ENCODE results near the gene ITFG1. TPM values are rescaled to one million over a fixed set of nuclear protein-coding genes. Genes with fewer than 3 reads are reported as not detected.

The ITFG1 gene
- total RNA-seq, 4 donors from 2014 or later, result 44.8 to 98.4 (median 65.5) TPM

- TF ChIP-seq CTCF (IDR thresholded peaks at IDR 0.05; ENCODE audit: low read depth), result no peak
These were observed 324.6 kb downstream of the ITFG1 start for GRCh38 chr16:47136099-47136842.

- no peak for TF ChIP-seq CTCF (IDR thresholded peaks at IDR 0.05; ENCODE audit: low read depth)
These were observed 326.3 kb downstream of the ITFG1 start for GRCh38 chr16:47134550-47134949.

- TF ChIP-seq CTCF (IDR thresholded peaks at IDR 0.05; ENCODE audit: low read depth), result no peak
These were observed 328.6 kb downstream of the ITFG1 start for GRCh38 chr16:47132308-47132707.

- TF ChIP-seq CTCF (IDR thresholded peaks at IDR 0.05; ENCODE audit: low read depth), result no peak
These were observed 331.0 kb downstream of the ITFG1 start for GRCh38 chr16:47129755-47130435.

GRCh38 chr16:47127541-47127940, 333.3 kb downstream of the ITFG1 start:
- no peak for TF ChIP-seq CTCF (IDR thresholded peaks at IDR 0.05; ENCODE audit: low read depth)

- no peak for TF ChIP-seq CTCF (IDR thresholded peaks at IDR 0.05; ENCODE audit: low read depth)
These were observed 335.1 kb downstream of the ITFG1 start for GRCh38 chr16:47125757-47126156.

GRCh38 chr16:47113130-47113529, 347.7 kb downstream of the ITFG1 start:
- TF ChIP-seq CTCF (IDR thresholded peaks at IDR 0.05; ENCODE audit: low read depth), result no peak

Measured in subcutaneous adipose tissue (tissue), 4 donors.